Urothelium cell line (cell line): ENCODE data around the gene TMEM253.

Experiments used
- DNase-seq: peaks from one replicate; pipeline ENCODE4 v3.0.0; 2011; ENCODE audit warnings: low spot score, mixed read lengths
- FAIRE-seq: peaks from 2 replicates; lab custom pipeline; 2011; peaks lifted over from hg19 to GRCh38; lab: Jason Lieb, UNC

TMEM253 gene

GRCh38 chr14:21100931-21101330, at the start of gene TMEM253:
Gene TMEM253, plus strand, starts transcription at chr14:21101066. Its CDS starts 278 bp downstream, at chr14:21101344.
- FAIRE-seq (no peak), DNase-seq (no peak)

GRCh38 chr14:21053184-21054122, 47.4 kb upstream of the TMEM253 start:
- FAIRE-seq (no peak), DNase-seq (no peak)

GRCh38 chr14:21054123-21054767, 46.6 kb upstream of the TMEM253 start:
- FAIRE-seq (no peak), DNase-seq (no peak)

- DNase-seq (no peak), FAIRE-seq (no peak)
These were observed 46.1 kb upstream of the TMEM253 start for GRCh38 chr14:21054768-21055145.

DNA sequence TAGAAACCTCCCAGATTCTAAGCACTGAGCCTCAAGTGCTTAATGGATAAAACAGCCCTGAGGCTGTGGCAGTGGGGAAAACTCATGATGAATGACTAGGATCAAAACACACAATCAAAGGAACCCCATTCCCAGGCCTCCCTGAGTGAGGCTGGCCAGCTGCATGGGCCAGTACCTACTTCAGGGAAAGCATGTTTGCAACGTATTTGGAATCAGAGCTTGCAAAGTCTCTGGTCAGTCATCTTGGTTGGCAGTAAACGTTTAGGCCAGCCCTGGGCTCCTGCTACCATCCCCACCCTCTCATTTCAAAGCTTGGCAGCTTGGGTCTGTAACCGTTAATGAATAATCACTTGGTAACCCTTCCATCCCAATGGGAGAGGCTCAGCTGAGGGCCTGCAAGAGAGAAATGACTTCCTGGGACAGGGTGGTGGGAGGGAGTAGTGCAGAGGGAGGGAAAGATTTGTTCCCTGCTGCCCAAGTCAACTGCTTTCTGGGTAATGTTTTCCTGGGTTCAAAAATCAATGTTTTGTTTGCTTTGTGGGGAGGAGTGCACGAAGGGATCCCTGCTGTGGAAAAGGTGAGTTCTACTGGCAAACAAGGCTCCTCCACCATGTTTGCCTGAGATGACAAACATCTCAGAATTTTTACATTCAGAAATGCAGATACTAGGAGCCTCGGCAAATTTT, 45.3 kb upstream of the TMEM253 start:
- FAIRE-seq (no peak), DNase-seq (no peak)

GRCh38 chr14:21056520-21057163, 44.2 kb upstream of the TMEM253 start:
- DNase-seq (no peak), FAIRE-seq (no peak)

GRCh38 chr14:21057803-21058675, 42.8 kb upstream of the TMEM253 start, which contains the start of gene RNASE8:
Gene RNASE8, plus strand, starts transcription at chr14:21057822. Its CDS starts 71 bp downstream, at chr14:21057893.
- peak; percentile 65 for FAIRE-seq

GRCh38 chr14:21058903-21059302, 42.0 kb upstream of the TMEM253 start:
- FAIRE-seq = no peak
- no peak for DNase-seq

More at GRCh38 chr14:21057803-21058675, 42.8 kb upstream of the TMEM253 start, which contains the start of gene RNASE8:
- peak; percentile 35 for DNase-seq

DNA sequence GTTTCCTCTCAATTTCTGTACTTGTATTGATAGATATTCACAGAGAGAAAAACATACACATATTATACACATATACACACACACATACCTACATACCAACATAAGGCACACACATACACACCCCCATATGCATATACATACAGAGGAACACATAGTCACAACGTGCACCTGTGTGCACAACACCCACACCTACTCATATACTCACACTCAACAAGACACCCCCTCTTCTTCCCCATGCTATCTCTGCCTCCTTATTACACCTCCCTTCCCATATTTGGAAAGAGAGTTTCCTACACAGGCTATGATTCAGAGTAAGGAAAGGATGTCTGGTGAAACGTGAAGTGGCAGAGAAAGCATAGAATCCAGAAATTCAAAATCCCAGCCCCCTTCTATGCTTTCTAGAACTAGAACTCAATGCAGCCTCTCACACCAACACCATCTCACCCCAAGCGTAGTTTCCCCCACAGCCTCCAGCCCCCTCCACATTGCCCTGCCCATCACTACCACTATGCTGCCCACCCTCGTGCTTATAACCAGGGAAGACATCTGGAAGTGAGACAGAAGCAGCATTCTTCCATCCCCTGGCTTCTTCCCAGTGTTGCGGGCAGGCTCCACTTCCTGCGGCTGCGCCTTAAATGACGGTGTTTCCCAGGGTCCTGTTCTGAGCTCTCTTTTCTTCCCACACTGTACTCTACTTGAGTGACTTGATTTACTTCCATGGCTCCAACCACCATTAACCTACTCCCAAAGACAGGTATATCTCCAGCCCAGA, 40.8 kb upstream of the TMEM253 start:
- FAIRE-seq (peak; percentile 44), DNase-seq (no peak)

GRCh38 chr14:21060614-21061346, 40.1 kb upstream of the TMEM253 start:
- no peak for DNase-seq
- FAIRE-seq = no peak

DNA sequence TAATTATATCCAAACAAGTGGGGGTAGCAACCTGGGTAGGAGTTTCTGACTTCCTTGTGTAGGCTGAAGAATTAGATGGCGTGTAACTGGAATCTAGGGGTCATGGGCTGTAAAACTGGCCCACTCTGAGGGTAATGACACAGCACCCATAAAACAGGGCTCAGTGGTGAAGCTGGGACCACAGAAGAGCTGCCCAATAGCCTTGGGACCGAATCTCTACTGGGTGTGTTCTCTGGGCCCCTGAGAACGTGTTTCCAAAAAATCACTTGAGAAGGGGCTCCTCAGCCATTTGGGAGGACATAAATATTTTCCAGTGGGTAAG, 39.6 kb upstream of the TMEM253 start:
- FAIRE-seq (no peak), DNase-seq (no peak)

DNA sequence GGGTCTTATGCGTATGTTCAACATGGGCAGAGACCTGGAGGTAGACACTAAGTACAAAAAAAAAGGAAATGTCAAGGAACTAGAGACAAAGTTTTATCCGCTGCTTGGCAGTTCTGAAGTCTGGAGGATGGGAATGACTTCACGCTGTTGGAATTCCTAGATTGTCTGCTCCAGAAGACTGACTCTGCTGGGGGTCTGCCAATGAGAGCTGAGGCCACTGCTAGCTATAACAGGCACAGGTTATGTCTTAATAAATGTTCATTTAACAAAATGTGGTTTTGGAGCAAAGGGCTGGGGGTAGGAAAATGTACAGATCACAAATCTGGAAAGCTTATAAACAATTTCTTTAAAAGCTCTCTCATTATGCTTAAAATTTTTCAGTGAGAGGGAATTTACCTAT, 37.4 kb upstream of the TMEM253 start:
- FAIRE-seq (no peak), DNase-seq (peak; percentile 72)

- DNase-seq (peak; percentile 45), FAIRE-seq (no peak)
These were observed 33.9 kb upstream of the TMEM253 start for GRCh38 chr14:21066882-21067502.

- DNase-seq (peak; percentile 68), FAIRE-seq (no peak)
These were observed 32.1 kb upstream of the TMEM253 start for GRCh38 chr14:21068521-21069387.

- DNase-seq (peak; percentile 65), FAIRE-seq (peak; percentile 5)
These were observed 31.3 kb upstream of the TMEM253 start for GRCh38 chr14:21069388-21070082.

- FAIRE-seq (no peak), DNase-seq (peak; percentile 80)
These were observed 30.7 kb upstream of the TMEM253 start, which contains the start of gene ARHGEF40 for GRCh38 chr14:21070083-21070609. Gene ARHGEF40, plus strand, starts transcription at chr14:21070304. Its CDS starts 93 bp downstream, at chr14:21070397.
